HEK293 (cell line): ENCODE data around the gene CUL1.

Experiments used
- CTCF ChIA-PET: fragments of 350-600 bp; formaldehyde crosslinking; extraction: SDS; loops from one replicate; lab custom pipeline; 2021; ENCODE audit warnings: antibody characterized with exemption; lab: Yijun Ruan, JAX
- POLR2A ChIA-PET: fragments of 300-600 bp; formaldehyde crosslinking; extraction: SDS; loops from one replicate; lab custom pipeline; 2020; ENCODE audit warnings: antibody characterized with exemption, inconsistent platforms; lab: Yijun Ruan, JAX
- H3K27ac ChIP-seq: fragments of 200-500 bp; sonication (Bioruptor generic); 2 replicates; pipeline ENCODE4 v1.5.1; 2014; ENCODE audit warnings: low read depth, low read length, control low read depth, inconsistent platforms; ENCODE audit errors: extremely low read depth
- H3K36me3 ChIP-seq, 2 experiments: fragments of 200-500 bp in 1 of 2; sonication (Bioruptor generic) in 1 of 2; 1 replicate in 1 of 2; 2 replicates in 1 of 2; pipeline ENCODE4 v1.5.1; 2014 to 2017; ENCODE audit warnings: inconsistent platforms in 2 of 2, low read length in 2 of 2; ENCODE audit not compliant: control insufficient read depth in 2 of 2, insufficient read depth in 1 of 2
- H3K4me1 ChIP-seq: fragments of 200-500 bp; sonication (Bioruptor generic); 2 replicates; pipeline ENCODE4 v1.5.1; 2014; ENCODE audit warnings: mild to moderate bottlenecking, low read length, inconsistent platforms; ENCODE audit not compliant: control insufficient read depth, insufficient read depth
- H3K4me3 ChIP-seq: 2 replicates; pipeline ENCODE4 v1.5.1; 2011; ENCODE audit warnings: low read depth, mild to moderate bottlenecking, control low read depth, low read length, moderate library complexity
- H3K9me3 ChIP-seq: fragments of 200-500 bp; sonication (Bioruptor generic); 2 replicates; pipeline ENCODE4 v1.5.1; 2014; ENCODE audit warnings: low read depth, low read length, inconsistent platforms; ENCODE audit not compliant: control insufficient read depth, insufficient read depth
- GFI1B ChIP-seq: fragments of 450-650 bp; formaldehyde crosslinking; IDR thresholded peaks from 2 replicates; pipeline ENCODE4 v1.5.1; 2016; ENCODE audit warnings: missing biosample characterization, missing genetic modification characterization
- KLF1 ChIP-seq: fragments of 450-650 bp; formaldehyde crosslinking; IDR thresholded peaks from 2 replicates; pipeline ENCODE4 v1.5.1; 2016; ENCODE audit warnings: missing biosample characterization, missing genetic modification characterization
- SCRT1 ChIP-seq: fragments of 450-650 bp; formaldehyde crosslinking; IDR thresholded peaks from 2 replicates; pipeline ENCODE4 v1.5.1; 2016; ENCODE audit warnings: missing biosample characterization, missing genetic modification characterization, borderline replicate concordance
- TRIM28 ChIP-seq: IDR thresholded peaks from 2 replicates; pipeline ENCODE4 v1.6.1; 2011; ENCODE audit warnings: low read length, control low read depth, borderline replicate concordance
- ZEB2 ChIP-seq: fragments of 450-650 bp; formaldehyde crosslinking; IDR thresholded peaks from 2 replicates; pipeline ENCODE4 v1.5.1; 2016; ENCODE audit warnings: missing biosample characterization, missing genetic modification characterization
- ZNF112 ChIP-seq: fragments of 450-650 bp; formaldehyde crosslinking; IDR thresholded peaks from 2 replicates; pipeline ENCODE4 v1.5.0; 2017; ENCODE audit warnings: missing biosample characterization, missing genetic modification characterization
- ZNF530 ChIP-seq: fragments of 450-650 bp; formaldehyde crosslinking; IDR thresholded peaks from 2 replicates; pipeline ENCODE4 v1.5.1; 2016; ENCODE audit warnings: low read depth, missing biosample characterization, missing genetic modification characterization
- ZNF776 ChIP-seq: fragments of 450-650 bp; formaldehyde crosslinking; IDR thresholded peaks from 2 replicates; pipeline ENCODE4 v1.5.0; 2017; ENCODE audit warnings: missing biosample characterization, missing genetic modification characterization, borderline replicate concordance
- TF ChIP-seq, protein P1 (sequence below): fragments of 450-650 bp; formaldehyde crosslinking; IDR thresholded peaks from 2 replicates; pipeline ENCODE4 v1.5.1; 2017; ENCODE audit warnings: missing biosample characterization, missing genetic modification characterization
- TF ChIP-seq, protein P2 (sequence below): fragments of 450-650 bp; formaldehyde crosslinking; IDR thresholded peaks from 2 replicates; pipeline ENCODE4; 2016; ENCODE audit warnings: missing biosample characterization, missing genetic modification characterization
- TF ChIP-seq, protein P3 (sequence below): fragments of 450-650 bp; formaldehyde crosslinking; IDR thresholded peaks from 2 replicates; pipeline ENCODE4 v1.5.1; 2016; ENCODE audit warnings: missing biosample characterization, missing genetic modification characterization
- TF ChIP-seq, protein P4 (sequence below): fragments of 450-650 bp; formaldehyde crosslinking; IDR thresholded peaks from 2 replicates; pipeline ENCODE4 v1.5.1; 2016; ENCODE audit warnings: missing biosample characterization, missing genetic modification characterization, borderline replicate concordance
- TF ChIP-seq, protein P5 (sequence below): fragments of 450-650 bp; formaldehyde crosslinking; conservative IDR thresholded peaks from 2 replicates; pipeline ENCODE4 v1.5.1; 2016; ENCODE audit warnings: low read depth, missing biosample characterization, missing genetic modification characterization
- TF ChIP-seq, protein P6 (sequence below): fragments of 450-650 bp; formaldehyde crosslinking; IDR thresholded peaks from 2 replicates; pipeline ENCODE4 v1.5.1; 2016; ENCODE audit warnings: missing biosample characterization, missing genetic modification characterization
- TF ChIP-seq, protein P7 (sequence below): fragments of 450-650 bp; formaldehyde crosslinking; IDR thresholded peaks from 2 replicates; pipeline ENCODE4 v1.5.1; 2016; ENCODE audit warnings: missing biosample characterization, missing genetic modification characterization

CUL1 gene

DNA sequence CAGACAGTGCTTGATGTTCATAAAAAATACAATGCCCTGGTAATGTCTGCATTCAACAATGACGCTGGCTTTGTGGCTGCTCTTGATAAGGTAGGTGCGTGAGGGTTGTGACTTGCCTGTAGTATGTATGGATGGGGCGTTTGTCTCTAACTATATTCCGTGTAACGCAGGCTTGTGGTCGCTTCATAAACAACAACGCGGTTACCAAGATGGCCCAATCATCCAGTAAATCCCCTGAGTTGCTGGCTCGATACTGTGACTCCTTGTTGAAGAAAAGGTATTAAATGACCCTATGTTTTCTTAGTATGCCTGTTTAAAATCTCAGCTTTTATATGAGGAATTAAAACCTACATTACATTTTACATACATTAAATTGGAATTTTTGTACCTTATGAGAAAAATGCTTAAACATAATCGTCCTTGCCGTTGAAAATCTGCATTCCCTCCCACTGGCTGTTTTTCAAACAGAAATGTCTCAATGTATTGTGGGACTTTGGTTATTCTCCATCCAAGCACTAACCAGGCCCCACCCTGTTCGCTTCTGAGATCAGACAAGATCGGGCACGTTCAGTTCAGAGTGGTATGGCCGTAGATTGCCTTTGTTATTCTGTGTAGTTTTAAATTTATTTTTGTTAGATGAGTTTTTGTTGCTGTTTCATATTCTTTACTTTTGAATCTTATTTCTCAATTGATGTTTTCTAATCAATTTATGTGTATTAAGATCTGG is 85.3 kb downstream of the CUL1 start (continued):
- TF ChIP-seq, protein P1, sequence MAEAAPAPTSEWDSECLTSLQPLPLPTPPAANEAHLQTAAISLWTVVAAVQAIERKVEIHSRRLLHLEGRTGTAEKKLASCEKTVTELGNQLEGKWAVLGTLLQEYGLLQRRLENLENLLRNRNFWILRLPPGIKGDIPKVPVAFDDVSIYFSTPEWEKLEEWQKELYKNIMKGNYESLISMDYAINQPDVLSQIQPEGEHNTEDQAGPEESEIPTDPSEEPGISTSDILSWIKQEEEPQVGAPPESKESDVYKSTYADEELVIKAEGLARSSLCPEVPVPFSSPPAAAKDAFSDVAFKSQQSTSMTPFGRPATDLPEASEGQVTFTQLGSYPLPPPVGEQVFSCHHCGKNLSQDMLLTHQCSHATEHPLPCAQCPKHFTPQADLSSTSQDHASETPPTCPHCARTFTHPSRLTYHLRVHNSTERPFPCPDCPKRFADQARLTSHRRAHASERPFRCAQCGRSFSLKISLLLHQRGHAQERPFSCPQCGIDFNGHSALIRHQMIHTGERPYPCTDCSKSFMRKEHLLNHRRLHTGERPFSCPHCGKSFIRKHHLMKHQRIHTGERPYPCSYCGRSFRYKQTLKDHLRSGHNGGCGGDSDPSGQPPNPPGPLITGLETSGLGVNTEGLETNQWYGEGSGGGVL (tag by site-specific recombination) = no peak
- no peak for TF ChIP-seq TRIM28
- TF ChIP-seq ZNF530 (tag by site-specific recombination) = no peak
- no peak for TF ChIP-seq ZEB2 (tag by site-specific recombination)
- TF ChIP-seq, protein P2, sequence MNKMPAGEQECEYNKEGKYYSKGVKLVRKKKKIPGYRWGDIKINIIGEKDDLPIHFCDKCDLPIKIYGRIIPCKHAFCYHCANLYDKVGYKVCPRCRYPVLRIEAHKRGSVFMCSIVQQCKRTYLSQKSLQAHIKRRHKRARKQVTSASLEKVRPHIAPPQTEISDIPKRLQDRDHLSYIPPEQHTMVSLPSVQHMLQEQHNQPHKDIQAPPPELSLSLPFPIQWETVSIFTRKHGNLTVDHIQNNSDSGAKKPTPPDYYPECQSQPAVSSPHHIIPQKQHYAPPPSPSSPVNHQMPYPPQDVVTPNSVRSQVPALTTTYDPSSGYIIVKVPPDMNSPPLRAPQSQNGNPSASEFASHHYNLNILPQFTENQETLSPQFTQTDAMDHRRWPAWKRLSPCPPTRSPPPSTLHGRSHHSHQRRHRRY = no peak
- TF ChIP-seq GFI1B (tag by site-specific recombination) = no peak

DNA sequence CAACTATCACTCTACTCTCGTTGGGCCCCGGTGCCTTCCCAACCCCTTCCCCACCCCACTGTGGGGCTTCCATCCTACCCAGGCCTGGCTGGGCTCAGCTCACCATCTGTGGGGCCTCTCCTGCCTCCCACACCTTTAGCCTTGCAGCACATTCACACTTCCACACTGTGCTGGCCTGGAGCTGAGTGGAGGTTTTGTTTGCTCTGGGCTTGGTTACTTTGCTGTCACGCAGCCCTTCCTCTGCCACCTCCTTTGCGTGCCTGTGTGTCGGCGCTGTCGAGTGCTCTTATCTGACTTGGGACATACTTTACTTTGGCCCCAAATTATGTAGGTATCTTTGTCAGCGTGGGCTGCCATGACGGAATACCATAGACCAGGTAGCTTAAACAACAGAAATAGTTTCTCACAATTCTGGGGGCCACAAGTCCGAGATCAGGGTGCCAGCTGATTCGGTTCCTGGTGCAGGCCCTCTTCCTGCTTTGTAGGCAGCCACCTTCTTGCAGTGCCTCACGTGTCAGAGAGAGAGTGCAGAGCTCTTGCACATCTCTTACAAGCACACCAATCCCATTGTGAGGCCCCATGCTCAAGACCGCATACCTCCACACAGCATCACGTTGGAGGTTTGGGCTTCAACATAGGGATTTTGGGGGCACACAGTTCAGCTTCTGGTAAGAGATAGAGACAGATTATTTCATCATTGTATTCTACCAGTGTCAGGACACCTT is 89.0 kb downstream of the CUL1 start:
- TF ChIP-seq ZNF776 (tag by site-specific recombination) (no peak), SCRT1 (tag by site-specific recombination) (no peak), KLF1 (tag by site-specific recombination) (no peak), ZNF112 (no peak)
- TF ChIP-seq, protein P3, sequence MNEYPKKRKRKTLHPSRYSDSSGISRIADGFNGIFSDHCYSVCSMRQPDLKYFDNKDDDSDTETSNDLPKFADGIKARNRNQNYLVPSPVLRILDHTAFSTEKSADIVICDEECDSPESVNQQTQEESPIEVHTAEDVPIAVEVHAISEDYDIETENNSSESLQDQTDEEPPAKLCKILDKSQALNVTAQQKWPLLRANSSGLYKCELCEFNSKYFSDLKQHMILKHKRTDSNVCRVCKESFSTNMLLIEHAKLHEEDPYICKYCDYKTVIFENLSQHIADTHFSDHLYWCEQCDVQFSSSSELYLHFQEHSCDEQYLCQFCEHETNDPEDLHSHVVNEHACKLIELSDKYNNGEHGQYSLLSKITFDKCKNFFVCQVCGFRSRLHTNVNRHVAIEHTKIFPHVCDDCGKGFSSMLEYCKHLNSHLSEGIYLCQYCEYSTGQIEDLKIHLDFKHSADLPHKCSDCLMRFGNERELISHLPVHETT (tag by site-specific recombination) = no peak
- TF ChIP-seq, protein P4, sequence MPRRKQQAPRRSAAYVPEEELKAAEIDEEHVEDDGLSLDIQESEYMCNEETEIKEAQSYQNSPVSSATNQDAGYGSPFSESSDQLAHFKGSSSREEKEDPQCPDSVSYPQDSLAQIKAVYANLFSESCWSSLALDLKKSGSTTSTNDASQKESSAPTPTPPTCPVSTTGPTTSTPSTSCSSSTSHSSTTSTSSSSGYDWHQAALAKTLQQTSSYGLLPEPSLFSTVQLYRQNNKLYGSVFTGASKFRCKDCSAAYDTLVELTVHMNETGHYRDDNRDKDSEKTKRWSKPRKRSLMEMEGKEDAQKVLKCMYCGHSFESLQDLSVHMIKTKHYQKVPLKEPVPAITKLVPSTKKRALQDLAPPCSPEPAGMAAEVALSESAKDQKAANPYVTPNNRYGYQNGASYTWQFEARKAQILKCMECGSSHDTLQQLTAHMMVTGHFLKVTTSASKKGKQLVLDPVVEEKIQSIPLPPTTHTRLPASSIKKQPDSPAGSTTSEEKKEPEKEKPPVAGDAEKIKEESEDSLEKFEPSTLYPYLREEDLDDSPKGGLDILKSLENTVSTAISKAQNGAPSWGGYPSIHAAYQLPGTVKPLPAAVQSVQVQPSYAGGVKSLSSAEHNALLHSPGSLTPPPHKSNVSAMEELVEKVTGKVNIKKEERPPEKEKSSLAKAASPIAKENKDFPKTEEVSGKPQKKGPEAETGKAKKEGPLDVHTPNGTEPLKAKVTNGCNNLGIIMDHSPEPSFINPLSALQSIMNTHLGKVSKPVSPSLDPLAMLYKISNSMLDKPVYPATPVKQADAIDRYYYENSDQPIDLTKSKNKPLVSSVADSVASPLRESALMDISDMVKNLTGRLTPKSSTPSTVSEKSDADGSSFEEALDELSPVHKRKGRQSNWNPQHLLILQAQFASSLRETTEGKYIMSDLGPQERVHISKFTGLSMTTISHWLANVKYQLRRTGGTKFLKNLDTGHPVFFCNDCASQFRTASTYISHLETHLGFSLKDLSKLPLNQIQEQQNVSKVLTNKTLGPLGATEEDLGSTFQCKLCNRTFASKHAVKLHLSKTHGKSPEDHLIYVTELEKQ (tag by site-specific recombination) = no peak
- TF ChIP-seq, protein P5, sequence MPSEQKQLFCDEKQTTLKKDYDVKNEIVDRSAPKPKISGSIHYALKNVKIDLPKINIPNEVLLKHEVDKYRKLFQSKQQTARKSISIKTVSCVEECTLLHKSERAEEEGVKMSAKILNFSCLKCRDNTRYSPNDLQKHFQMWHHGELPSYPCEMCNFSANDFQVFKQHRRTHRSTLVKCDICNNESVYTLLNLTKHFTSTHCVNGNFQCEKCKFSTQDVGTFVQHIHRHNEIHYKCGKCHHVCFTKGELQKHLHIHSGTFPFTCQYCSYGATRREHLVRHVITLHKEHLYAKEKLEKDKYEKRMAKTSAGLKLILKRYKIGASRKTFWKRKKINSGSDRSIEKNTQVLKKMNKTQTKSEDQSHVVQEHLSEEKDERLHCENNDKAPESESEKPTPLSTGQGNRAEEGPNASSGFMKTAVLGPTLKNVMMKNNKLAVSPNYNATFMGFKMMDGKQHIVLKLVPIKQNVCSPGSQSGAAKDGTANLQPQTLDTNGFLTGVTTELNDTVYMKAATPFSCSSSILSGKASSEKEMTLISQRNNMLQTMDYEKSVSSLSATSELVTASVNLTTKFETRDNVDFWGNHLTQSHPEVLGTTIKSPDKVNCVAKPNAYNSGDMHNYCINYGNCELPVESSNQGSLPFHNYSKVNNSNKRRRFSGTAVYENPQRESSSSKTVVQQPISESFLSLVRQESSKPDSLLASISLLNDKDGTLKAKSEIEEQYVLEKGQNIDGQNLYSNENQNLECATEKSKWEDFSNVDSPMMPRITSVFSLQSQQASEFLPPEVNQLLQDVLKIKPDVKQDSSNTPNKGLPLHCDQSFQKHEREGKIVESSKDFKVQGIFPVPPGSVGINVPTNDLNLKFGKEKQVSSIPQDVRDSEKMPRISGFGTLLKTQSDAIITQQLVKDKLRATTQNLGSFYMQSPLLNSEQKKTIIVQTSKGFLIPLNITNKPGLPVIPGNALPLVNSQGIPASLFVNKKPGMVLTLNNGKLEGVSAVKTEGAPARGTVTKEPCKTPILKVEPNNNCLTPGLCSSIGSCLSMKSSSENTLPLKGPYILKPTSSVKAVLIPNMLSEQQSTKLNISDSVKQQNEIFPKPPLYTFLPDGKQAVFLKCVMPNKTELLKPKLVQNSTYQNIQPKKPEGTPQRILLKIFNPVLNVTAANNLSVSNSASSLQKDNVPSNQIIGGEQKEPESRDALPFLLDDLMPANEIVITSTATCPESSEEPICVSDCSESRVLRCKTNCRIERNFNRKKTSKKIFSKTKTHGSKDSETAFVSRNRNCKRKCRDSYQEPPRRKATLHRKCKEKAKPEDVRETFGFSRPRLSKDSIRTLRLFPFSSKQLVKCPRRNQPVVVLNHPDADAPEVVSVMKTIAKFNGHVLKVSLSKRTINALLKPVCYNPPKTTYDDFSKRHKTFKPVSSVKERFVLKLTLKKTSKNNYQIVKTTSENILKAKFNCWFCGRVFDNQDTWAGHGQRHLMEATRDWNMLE (tag by site-specific recombination) = no peak
- TF ChIP-seq, protein P6, sequence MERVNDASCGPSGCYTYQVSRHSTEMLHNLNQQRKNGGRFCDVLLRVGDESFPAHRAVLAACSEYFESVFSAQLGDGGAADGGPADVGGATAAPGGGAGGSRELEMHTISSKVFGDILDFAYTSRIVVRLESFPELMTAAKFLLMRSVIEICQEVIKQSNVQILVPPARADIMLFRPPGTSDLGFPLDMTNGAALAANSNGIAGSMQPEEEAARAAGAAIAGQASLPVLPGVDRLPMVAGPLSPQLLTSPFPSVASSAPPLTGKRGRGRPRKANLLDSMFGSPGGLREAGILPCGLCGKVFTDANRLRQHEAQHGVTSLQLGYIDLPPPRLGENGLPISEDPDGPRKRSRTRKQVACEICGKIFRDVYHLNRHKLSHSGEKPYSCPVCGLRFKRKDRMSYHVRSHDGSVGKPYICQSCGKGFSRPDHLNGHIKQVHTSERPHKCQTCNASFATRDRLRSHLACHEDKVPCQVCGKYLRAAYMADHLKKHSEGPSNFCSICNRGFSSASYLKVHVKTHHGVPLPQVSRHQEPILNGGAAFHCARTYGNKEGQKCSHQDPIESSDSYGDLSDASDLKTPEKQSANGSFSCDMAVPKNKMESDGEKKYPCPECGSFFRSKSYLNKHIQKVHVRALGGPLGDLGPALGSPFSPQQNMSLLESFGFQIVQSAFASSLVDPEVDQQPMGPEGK (tag by site-specific recombination) = no peak
- TF ChIP-seq, protein P7, sequence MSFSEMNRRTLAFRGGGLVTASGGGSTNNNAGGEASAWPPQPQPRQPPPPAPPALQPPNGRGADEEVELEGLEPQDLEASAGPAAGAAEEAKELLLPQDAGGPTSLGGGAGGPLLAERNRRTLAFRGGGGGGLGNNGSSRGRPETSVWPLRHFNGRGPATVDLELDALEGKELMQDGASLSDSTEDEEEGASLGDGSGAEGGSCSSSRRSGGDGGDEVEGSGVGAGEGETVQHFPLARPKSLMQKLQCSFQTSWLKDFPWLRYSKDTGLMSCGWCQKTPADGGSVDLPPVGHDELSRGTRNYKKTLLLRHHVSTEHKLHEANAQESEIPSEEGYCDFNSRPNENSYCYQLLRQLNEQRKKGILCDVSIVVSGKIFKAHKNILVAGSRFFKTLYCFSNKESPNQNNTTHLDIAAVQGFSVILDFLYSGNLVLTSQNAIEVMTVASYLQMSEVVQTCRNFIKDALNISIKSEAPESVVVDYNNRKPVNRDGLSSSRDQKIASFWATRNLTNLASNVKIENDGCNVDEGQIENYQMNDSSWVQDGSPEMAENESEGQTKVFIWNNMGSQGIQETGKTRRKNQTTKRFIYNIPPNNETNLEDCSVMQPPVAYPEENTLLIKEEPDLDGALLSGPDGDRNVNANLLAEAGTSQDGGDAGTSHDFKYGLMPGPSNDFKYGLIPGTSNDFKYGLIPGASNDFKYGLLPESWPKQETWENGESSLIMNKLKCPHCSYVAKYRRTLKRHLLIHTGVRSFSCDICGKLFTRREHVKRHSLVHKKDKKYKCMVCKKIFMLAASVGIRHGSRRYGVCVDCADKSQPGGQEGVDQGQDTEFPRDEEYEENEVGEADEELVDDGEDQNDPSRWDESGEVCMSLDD (tag by site-specific recombination) = no peak
- H3K4me1 ChIP-seq = no peaks in the 10 kb centered on the region
- ChIA-PET POLR2A (no interaction called here), CTCF (no interaction called here)
- H3K36me3 ChIP-seq = peaks cover 5 to 89% of the 10 kb centered on the region in 2 experiments
- no peak overlapping the region for H3K27ac ChIP-seq
- H3K9me3 ChIP-seq = no peaks in the 10 kb centered on the region
- no peak overlapping the region for H3K4me3 ChIP-seq
